Measurements from ENCODE around the gene SLC8B1. TPM values are rescaled to one million over a fixed set of nuclear protein-coding genes. Genes with fewer than 3 reads are reported as not detected.
A peak's percentile ranks its signal among the peaks of the same experiment; 100 is the strongest.

The SLC8B1 gene
- total RNA-seq, 2 donors from 2014 or later = 25.2 to 44.2 TPM

GRCh38 chr12:113328368-113328889 is 6.5 kb downstream of the SLC8B1 start:
- Histone ChIP-seq H3K4me1 (peaks cover 18% of the 10 kb centered on the region), H3K27ac (no peak overlapping the region), H3K36me3 (replicated peaks in 1 of 2; ENCODE audit: insufficient read depth in 1 of 2, low read depth in 2 of 2) (peaks cover 0 to 2% of the 10 kb centered on the region in 2 donors), H3K4me3 (no peak overlapping the region), H3K27me3 (no peaks in the 10 kb centered on the region), H3K9me3 (no peaks in the 10 kb centered on the region)
- TF ChIP-seq POLR2A (IDR thresholded peaks at IDR 0.05) (no peak), CTCF (IDR thresholded peaks at IDR 0.05) (no peak)
- WGBS, 2 donors = 76 to 79% methylated on average over 5 of the region's 5 CpGs
- no peak for ATAC-seq
- intact Hi-C loops (cut with DNase I) = no loop called here
- no peak for DNase-seq

DNA sequence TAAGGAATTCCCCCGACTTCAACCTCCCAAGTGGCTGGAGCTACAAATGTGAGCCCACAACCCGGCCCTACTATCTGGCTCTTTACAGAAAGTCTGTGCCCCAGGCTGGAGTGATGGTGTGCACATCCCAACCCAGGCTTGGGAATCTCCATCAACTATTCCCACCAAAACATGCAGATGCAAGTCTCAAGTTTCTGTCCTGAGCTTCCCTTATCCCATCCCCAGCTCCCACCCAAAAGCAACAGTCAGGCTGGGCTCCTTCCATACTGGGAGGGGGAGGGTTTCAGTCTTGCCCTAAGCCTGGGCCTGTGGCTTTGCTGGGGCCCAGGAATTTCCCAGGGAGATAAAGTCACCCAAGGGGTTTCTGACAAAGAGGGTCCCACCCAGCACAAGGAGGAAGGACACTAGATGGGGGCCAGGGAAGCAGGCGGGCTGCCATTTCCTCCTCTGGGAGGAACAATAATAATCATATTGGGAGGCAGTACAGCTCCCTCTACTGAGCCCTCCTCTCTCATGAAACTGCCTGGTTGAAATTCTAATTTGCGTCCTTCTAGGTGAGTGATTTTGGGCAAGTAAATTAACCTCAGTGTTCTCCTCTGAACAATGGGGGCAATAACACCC is 8.0 kb downstream of the SLC8B1 start:
- 76 to 100% methylated on average over 4 of the region's 4 CpGs for WGBS, 2 donors
- DNase-seq (no peak), ATAC-seq (no peak)
- Histone ChIP-seq H3K9me3 (no peaks in the 10 kb centered on the region), H3K27ac (peak overlapping the region in 1 of 4 donors; percentile 30), H3K27me3 (no peaks in the 10 kb centered on the region), H3K36me3 (replicated peaks in 1 of 2; ENCODE audit: insufficient read depth in 1 of 2, low read depth in 2 of 2) (peaks cover 0 to 1% of the 10 kb centered on the region in 2 donors), H3K4me3 (no peak overlapping the region), H3K4me1 (peaks cover 9% of the 10 kb centered on the region)
- intact Hi-C loops (cut with DNase I) = no loop called here
- TF ChIP-seq CTCF (IDR thresholded peaks at IDR 0.05) = no peak

GRCh38 chr12:113325916-113326315 is 9.0 kb downstream of the SLC8B1 start:
- 24 to 30% methylated on average over 3 of the region's 3 CpGs for WGBS, 2 donors
- DNase-seq (peak; percentile 31 to 68 (median 49)), ATAC-seq (peak; percentile 38)
- TF ChIP-seq CTCF (IDR thresholded peaks at IDR 0.05) (no peak), POLR2A (IDR thresholded peaks at IDR 0.05) (no peak)
- no peaks in the 10 kb centered on the region for H3K9me3 ChIP-seq
- H3K36me3 ChIP-seq (replicated peaks in 1 of 2; ENCODE audit: insufficient read depth in 1 of 2, low read depth in 2 of 2) = no peaks in the 10 kb centered on the region
- no peaks in the 10 kb centered on the region for H3K27me3 ChIP-seq
- no peak overlapping the region for H3K4me3 ChIP-seq
- H3K4me1 ChIP-seq = peaks cover 9% of the 10 kb centered on the region
- peak overlapping the region in 1 of 4 donors; percentile 30 for H3K27ac ChIP-seq
- intact Hi-C loops (cut with DNase I) = no loop called here

DNA sequence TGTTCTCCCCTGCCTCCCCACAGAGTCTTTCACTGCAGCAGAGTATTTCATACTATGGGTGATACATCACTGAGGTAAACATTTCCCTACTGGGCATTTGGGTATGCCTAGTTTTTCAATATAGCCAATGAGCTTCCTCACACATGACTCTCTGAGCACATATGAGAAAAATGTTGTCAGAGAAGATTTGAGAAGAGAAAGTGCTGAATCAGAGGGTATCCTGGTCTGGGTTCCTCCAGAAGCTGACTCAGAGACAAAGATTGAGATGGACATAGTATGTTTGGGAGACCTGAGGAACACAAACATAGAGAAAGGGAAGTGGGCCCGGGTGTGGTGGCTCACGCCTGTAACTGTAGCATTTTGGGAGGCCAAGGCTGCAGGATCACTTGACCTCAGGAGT is 12.6 kb downstream of the SLC8B1 start:
- H3K27me3 ChIP-seq = no peaks in the 10 kb centered on the region
- H3K9me3 ChIP-seq = no peaks in the 10 kb centered on the region
- no peak overlapping the region for H3K4me3 ChIP-seq
- peaks cover 0 to 10% of the 10 kb centered on the region in 2 donors for H3K36me3 ChIP-seq (replicated peaks in 1 of 2; ENCODE audit: insufficient read depth in 1 of 2, low read depth in 2 of 2)
- 74 to 100% methylated on average over 2 of the region's 2 CpGs for WGBS, 2 donors
- ATAC-seq = no peak
- intact Hi-C loops (cut with DNase I) = no loop called here
- no peak for TF ChIP-seq CTCF (IDR thresholded peaks at IDR 0.05)
- TF ChIP-seq POLR2A (IDR thresholded peaks at IDR 0.05) = no peak
- DNase-seq = no peak
- H3K27ac ChIP-seq = no peak overlapping the region
- peaks cover 9% of the 10 kb centered on the region for H3K4me1 ChIP-seq

DNA sequence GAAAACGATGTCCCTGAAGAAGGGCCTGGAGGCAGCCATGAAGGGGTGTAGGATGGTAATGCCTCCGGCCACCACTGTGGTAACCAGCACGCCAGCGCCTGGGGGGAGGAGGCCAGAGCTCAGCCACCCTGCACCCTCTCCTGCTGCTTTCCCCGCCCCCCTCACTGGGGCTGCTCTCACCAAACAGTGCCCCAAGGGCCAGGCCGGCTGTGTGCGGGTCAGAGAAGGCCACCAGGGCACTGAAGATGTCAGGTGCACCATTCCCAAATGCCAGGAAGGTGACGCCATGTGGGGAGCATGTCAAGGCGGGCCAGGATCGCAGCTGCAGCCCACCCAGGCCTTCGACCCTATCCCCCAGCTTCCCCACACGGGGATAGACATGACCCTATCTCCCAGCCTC is 14.5 kb downstream of the SLC8B1 start:
- intact Hi-C loops (cut with DNase I) = no loop called here
- Histone ChIP-seq H3K4me3 (no peak overlapping the region), H3K4me1 (no peaks in the 10 kb centered on the region), H3K27ac (no peak overlapping the region), H3K36me3 (replicated peaks in 1 of 2; ENCODE audit: insufficient read depth in 1 of 2, low read depth in 2 of 2) (peaks cover 0 to 12% of the 10 kb centered on the region in 2 donors), H3K9me3 (no peaks in the 10 kb centered on the region), H3K27me3 (no peaks in the 10 kb centered on the region)
- ATAC-seq (no peak), DNase-seq (no peak)
- no peak for TF ChIP-seq CTCF (IDR thresholded peaks at IDR 0.05)
- WGBS, 2 donors = 88 to 90% methylated on average over 6 to 12 of the region's 12 CpGs
